ENCODE data around the gene KRTAP5-11.

DNA sequence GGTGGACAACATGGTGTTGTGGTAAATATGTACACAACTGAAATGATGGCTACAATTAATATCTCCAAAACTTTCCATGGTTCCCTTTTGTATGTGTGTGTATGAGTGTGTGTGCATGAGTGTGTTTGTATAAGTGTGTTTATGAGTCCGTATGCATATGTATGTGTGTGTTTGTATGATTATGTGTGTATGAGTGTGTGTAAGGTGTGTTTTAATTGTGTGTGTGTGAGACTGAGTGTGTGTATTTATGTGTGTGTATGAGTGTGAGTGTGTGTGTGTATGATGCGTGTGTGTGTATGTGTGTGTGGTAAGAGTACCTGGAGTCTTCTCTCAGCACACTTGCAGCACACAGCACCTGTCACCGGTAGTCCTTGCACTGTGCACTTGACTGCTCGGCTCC lies 26.7 kb downstream of the KRTAP5-11 start:
- no peak for TF ChIP-seq POLR2A (IDR thresholded peaks at IDR 0.05; ENCODE audit: low read length)
- no peak for TF ChIP-seq GATA1 (IDR thresholded peaks at IDR 0.05; ENCODE audit: low read depth, low read length)
